ENCODE measurements around the gene LRRC63.
A peak's percentile ranks its signal among the peaks of the same experiment; 100 is the strongest.
"Not testable (repeated sequence)": the region's sequence is repeated elsewhere in the genome, so short reads cannot be mapped to it uniquely, and the experiment has no call there.

The LRRC63 gene, protein sequence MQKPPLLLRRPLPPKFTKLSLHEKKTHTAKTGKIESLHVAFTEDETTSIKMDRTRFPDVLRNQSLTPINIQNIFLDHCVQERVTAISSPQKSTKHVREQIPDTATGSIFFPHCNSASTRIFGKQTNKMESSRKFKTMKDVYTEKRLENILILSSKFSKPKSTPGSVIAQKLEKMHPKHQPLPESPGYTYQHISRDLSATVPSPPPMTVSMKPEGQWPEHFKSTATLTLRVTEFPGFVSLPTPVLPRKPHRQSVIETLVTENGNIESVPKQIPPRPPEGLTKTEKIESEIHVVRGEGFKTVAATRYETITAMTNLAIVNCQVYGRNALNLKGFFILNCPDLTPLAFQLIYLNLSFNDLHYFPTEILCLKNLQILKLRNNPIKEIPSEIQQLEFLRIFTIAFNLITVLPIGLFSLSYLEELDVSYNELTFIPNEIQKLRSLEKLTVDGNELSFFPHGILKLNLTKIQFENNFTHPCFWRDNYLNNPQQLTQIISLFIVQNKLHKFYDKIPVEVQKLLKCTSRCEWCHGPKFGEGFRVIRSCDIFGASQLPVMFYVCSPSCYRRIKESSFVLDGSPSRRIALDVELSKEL

DNA sequence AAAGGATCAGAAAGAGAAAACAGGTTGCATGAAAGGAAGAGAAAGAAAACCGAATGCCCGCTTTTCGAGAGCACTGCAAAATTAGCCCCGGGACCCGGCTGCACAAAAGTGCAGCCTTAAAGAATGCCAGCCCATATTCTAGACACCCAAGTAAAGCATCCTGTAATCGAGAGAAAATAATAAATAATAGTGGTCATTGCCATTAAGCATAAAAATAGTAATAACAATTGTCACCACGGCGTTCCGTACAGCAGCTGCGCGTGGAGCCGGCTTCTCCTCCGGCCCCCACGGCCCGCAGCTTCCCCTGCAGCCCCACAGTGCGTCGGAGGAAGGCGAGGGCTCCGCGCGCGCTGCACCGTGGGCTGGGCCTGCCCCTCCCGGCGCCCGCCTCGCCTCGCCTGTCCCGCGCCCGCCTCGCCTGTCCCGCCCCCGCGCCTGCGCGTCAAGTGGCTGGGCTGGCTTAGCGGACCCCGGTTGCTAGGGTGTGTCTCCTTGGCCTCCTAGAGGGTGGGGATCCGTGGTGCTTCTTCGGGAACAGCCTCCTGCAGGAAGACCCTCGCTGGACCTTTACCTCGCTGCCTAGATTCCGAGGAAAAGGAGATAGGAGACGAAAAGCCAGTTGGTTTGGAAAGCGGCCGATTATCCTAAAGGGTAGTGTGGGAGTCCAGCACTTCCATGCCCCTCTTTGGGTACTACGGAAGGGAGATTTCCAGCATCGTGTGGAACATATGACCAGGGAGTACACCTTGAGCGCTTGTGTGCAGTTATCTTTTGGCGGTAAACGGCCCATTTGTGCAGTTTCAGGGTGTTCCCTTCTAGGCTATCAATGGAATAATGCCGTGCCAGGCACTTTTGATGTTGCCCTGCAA is at the start of gene LRRC63:
TSS of gene LRRC63 (plus strand) at position 446 of the 869 bp plus-strand sequence. CDS start 1,107 bp downstream, outside the sequence.
- peak; percentile 63 to 80 for DNase-seq (ENCODE audit: low read depth in 2 of 2)

DNA sequence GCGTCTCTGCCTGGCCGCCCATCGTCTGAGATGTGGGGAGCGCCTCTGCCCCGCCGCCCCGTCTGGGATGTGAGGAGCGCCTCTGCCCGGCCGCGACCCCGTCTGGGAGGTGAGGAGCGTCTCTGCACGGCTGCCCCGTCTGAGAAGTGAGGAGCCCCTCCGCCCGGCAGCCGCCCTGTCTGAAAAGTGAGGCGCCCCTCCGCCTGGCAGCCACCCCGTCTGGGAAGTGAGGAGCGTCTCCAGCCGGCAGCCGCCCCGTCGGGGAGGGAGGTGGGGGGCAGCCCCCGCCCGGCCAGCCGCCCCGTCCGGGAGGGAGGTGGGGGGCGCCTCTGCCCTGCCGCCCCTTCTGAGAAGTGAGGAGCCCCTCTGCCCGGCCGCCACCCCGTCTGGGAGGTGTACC is 49.0 kb upstream of the LRRC63 start:
- DNase-seq (ENCODE audit: low read depth in 2 of 2) = not testable (repeated sequence)

DNA sequence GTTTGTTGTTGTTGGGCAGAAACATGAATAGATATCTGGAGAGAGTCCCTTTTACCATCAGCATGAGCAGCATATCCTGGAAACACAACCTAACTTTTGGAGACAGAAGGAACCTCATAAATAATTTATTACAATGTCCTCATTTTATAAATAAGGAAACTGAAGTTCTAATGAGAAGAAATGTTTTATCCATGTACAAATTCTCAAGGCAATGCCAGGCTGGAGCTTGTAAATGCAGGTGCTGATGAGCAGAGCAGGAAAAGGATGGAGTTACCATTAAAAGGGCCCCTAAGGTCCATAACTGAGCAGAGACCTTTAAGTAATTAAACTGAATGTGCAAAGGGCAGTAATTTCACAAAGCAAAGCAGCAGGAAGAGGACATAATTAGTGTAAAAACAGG is 47.1 kb upstream of the LRRC63 start:
- no peak for DNase-seq (ENCODE audit: low read depth in 2 of 2)

DNA sequence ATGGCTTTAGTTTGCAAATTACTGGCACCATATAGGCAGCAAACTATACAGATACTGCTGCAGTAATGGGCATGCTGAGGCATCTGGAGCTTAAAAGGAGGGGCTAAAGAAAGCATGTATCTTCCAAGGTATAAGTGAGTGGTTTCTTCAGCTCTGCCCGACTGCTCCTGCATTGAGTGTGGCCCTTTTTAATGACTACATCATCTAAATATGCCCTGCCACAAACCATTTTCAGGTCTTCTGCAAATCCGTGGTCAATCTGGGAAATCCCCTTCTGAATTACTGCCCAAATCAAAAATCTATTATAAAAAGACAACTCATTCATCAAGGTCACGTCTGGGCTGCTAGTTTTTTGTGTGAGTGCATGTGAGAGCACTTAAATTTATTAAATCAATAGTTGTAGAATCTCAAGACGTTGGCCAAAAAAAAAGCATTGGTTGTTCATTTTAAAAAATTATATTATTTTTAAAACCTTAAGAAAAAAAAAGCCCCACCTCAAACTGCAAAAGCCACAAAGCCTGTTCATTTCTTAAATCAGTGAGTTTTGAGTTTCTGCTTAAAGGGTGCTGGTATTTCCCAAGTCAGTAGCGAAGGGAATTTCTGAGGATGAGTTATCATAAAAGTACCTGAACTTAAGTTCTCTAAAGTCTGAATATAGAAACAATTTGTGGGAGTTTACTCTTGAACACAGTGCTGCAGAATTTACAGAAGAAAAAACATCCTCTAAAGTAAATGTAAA is 46.1 kb upstream of the LRRC63 start:
- DNase-seq (ENCODE audit: low read depth in 2 of 2) = peak; percentile 27 to 41

DNA sequence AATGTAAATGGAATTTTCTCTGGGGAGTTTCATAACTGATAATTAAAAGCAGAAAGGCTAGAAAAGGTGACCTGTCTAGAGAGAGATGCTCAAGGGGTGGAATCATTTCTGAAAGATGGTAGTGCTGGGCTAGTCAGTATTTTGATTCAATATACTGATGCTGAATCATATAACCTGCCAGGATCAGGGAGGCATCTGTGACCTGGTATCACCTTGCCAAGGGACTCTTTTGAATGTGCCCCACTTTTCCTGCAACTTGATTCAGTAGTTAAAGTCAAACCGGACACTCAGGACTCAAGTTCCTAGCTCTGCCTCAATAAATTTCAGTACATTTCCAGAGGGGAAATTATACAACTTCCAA is 45.5 kb upstream of the LRRC63 start:
- DNase-seq (ENCODE audit: low read depth in 2 of 2) = no peak

DNA sequence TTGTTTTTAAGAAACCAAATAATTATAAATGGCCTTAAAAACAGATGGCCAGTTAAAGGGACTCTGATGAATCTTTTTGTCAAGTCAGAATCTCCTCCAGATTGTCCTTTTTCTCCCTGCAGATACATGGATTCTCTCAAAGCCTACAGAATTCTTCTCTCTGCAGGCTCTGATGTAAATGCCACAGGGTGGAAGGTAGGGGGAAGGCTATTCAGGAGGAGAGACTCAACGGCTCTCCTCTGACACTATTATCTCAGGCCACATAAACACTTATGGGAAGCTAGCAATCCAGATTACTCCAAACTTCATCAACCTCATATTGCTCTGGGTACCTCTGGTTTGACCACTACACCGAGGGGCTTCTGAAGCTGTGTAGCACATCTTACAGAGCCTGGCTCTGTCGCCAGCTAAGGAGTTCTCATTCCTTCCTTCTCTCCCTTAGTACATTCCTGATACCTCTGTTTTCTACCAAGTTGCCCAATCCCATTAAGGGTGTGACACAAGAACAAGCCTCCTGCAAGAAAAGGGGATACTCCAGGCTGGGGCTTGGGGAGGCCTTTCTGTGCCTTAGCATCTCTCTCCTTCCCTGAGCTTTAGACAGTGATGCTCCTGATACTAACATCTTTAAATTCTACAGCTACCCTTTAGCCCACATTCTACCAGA is 44.6 kb upstream of the LRRC63 start:
- no peak for DNase-seq (ENCODE audit: low read depth in 2 of 2)

DNA sequence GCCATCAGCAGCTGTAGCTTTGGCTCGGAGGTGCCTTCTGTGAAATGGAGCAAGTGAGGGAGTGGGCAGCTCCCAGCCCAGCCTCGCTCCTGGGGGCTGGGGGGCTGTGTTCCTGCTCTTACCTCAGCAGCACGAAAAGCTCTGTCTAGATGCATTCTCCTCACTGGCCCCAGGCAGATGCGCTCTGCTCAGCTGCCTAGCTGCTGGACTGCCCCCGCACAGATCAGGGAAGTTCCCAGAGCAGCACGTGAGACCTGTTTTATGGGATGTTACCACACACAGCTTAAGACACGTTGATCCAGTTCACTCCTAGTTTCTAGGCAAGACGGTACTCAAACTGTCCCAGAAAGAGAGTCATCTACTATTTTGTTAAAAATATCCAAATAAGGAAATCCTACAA is 43.4 kb upstream of the LRRC63 start:
- peak; percentile 31 to 50 for DNase-seq (ENCODE audit: low read depth in 2 of 2)

DNA sequence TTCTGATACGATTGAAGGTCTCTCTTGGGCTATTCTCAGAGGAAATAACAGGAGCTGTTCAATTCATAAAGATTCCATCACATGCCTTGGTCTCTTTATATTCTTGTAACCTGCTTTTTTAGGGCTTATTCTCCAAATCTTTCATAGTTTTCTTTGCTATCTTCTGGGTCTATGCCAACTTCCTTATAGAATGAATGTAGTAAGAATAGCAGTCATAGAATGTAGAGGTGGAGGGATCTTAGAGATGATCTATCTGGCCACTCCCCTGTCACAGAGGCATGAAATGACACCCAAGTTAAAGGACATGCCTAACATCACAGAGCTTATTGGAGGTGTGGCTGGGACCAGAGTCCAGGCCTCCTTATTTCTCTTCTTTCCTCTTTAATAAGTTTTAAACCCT is 42.9 kb upstream of the LRRC63 start:
- no peak for DNase-seq (ENCODE audit: low read depth in 2 of 2)

DNA sequence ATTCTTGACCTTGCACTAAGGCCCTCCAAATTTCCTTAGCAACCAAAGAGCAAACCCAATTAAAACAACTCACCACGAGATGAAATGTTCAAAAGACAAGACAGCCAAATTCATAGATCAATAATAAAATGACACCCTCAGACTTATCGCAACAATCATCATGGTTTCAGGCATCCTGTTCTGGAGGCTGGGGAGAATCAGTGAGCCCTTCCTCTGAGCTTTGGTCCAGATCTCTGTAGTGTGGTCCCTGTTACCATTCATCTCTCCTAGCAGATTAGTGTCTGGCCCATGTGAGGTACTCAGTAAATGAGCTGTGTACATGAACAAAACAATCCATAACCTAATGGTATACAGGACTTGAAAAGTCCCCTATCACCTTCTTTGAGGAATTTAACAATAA is 42.0 kb upstream of the LRRC63 start:
- DNase-seq (ENCODE audit: low read depth in 2 of 2) = no peak

DNA sequence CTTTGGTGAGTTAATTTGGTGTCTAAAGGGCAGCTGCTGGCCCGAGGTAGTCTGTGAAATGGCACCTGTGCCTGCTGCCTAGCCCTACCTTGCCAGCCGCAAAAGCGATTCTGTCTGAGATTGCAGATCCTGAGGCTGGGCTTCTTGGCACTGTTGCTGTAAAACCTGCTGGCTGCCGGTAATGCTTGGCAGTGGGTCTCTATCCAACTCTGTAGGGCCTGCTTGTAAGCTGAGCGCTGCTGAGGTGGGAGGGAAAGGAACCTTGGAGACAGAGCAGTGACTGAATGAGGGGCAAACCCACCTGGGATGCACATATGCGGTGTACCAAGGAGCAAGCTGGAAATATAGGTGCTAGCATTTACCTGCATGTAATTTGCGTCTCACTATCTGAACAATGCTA is 41.5 kb upstream of the LRRC63 start:
- no peak for DNase-seq (ENCODE audit: low read depth in 2 of 2)

DNA sequence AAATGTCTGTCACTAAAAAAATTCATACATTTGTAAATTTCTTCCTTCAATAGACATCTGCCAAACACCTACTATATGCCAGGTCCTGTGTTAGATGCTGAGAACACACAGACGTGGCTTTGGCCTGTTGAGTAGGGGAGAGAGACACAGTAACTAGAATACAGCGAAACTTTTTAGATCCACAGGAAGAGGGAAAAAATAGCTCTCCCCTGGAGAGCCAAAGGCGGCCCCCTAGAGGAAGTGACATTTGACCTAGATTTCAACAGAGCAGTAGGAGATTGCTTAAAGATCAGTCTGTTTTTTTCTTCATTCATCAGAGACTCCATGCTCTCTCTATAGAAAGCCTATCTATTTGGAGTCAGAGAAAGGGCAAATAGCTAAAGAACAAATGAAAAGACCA is 41.0 kb upstream of the LRRC63 start:
- DNase-seq (ENCODE audit: low read depth in 2 of 2) = no peak

DNA sequence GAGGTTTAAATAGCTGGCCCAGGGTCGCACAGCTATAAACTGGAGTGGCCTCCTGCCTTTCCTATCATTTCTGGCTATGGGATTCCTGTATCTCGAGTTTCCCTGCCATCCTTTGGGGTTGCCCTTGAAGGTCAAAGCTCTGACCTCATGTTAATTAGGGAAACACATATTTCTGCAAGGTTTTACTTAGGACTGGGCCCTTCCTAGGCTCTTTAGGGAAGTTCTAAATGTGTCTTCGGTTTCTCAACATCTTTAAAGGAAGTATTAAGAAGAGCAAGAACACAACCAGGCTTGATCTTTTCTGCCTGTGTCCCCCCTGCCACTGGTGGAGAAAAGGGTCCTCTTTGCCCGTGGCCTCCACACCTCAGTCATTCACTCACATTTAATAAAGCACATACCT is 40.5 kb upstream of the LRRC63 start:
- DNase-seq (ENCODE audit: low read depth in 2 of 2) = no peak

DNA sequence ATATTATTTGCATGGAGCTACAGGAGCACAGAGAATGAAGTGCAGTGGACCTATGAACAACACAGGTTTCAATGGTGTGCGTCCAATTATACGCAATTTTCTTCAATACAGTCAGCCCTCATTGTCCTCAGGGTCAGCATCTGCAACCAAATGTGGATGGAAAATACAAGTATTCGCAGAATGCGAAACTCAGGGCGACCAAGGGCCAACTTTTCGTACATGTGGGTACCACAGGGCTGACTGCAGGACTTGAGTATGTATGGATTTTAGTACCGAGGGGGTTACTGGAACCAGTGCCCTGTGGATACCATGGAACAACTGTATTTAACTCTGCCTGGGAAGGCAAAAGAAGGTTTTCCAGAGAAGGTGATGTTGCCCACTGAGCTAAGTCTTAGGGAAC is 40.0 kb upstream of the LRRC63 start:
- no peak for DNase-seq (ENCODE audit: low read depth in 2 of 2)

DNA sequence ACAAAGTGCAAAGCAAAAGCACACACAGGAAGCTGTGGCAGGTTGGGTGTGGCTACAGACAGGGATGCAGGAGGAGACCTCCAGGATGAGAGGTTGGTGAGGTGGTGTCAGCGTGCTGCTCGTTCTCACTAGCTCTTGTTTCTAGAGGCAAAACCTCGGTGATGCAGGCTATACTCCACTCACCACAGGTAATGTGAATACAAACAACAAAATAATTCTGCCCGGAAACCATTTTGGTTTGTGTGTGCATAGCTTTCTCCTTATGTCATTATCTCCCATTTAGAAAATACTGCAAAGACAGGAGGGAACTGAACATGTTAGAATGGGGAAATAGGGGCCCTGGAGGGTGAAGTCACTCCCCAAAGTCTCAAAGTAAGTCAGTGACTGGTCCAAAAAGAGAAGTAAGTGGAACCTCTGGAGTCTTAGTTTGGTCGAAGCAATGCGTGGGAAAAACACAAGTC is 39.2 kb upstream of the LRRC63 start:
- peak in 1 of 2 donors; percentile 28 for DNase-seq (ENCODE audit: low read depth in 2 of 2)

DNA sequence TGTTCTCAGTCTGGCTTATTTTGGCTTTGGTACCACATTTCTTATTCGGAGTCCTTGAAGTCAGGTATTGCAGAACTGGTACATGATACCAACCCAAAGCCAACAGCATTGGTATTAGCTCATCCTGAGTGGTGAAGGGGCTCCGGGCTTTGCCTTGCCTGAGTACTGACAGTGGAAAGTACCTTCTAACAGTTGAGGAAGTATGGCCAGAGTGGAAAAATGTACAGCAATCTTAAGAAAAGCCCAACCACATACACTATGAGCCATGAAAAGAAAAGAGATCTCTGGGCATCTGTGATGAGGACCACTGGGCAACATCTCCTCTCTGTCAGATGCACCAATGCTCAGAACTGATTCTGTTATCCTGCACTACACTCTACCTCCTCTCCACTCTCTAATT is 38.1 kb upstream of the LRRC63 start:
- no peak for DNase-seq (ENCODE audit: low read depth in 2 of 2)

DNA sequence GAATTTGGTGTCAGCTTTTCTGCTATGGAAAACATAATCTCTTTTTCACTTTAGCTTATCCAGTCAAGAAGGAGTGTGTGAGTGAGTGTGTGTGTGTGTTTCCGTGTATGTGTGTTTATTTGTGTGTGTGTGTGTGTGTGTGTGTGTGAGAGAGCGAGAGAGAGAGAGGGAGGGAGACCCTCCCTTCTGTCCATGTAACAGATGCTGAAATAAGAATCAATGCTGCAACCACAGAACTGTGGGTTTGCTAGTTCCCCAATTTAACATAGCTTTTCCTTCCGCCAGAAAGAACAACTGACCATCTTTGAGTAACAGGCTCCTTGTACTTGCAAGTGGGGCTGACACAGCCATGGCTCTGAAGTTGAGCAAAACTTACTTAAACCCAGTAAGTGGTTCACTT is 35.0 kb upstream of the LRRC63 start:
- no peak for DNase-seq (ENCODE audit: low read depth in 2 of 2)

DNA sequence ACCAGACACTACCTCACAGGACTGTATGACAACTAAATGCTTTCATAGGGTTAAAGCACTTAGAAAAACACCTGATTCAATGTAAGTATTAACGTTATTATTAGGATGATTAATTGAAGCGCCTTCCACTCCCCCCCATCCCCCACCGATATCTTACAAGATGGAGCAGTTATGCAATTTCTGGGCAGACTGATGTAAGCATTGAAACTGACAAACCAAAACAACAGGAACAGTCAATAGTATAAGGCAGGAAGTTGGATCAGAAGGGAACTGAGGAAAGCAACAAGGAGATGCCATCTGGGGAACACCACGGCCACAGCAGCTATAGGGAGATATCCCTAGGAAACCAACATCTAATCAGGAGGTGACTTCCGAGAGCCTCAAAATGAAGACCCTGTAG is 33.6 kb upstream of the LRRC63 start:
- no peak for DNase-seq (ENCODE audit: low read depth in 2 of 2)

DNA sequence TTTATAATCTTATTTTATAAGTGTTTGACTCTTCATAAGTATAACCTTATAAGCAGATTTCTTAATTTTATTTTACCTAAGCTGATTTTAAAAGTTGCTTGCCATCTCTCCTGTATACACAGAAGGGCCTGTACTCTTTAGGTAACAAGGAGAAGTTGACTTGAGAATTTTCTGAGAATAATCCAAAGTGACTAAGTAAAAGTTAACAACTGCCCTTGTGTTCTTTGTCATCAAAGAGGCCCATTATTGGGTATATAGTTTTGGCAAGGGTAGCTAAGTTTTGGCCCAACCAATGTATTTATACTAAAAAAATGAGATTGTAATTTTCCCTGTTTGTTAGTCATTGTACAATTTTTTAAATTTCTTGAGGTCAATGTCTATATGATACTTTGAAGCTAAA is 32.9 kb upstream of the LRRC63 start:
- DNase-seq (ENCODE audit: low read depth in 2 of 2) = no peak

DNA sequence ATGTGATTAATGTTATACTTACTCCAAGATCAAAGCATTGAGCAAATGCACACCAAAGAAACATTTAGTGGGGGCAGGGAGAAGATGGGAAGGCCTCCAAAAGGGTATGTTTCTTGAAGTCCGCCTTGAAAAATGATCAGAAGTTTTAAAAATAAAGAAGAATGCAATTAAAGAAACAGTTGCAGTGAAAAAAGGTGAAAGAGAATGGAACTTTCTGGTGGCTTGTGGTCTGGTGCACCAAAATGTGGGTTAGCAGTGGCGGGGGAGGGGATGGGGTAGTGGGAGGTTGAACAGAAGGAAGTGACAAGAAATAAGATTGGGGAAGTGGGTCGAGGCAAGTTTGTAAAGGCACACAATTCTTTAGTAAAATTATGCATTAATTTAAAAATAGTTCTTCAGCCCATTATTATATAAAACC is 32.2 kb upstream of the LRRC63 start:
- DNase-seq (ENCODE audit: low read depth in 2 of 2) = peak; percentile 49 to 72

DNA sequence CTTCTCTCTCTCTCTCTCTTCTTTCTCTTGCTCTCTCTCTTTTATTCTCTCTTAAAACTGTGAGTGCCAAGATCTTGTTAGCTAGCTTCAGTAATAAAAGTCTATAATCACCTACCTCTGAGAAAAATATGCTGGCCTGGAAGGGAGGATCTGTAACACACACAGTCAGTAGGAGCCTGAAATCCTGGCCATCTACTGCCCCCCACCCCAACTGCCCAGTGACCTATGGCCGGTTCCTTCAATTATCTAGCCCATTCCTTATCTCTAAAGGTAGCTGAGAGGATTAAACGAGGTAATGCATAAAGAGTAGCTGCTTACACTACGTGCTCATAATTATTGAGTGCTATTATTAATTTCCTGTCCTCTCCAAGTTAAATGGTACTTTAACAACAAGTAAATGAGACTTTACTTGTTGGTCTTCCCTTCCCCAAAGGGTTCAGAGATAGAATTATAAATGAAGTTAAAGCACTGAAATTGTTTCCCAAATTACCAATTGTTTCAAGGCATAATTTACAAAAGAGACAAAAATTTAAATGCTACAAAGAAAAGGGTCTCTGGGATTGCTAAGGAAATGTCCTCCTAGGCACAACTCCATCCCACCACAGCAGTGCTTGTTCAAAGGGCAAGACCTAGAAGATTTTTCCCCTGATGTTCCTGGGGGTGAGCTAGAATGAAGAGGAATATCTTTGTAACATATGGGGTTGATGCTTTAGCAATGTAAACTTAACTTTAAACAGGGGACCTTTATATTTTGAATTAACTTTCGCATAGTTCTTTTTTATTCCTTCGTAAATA is 31.6 kb upstream of the LRRC63 start:
- DNase-seq (ENCODE audit: low read depth in 2 of 2) = no peak
